ENCODE results near the gene CTIF. TPM values are rescaled to one million over a fixed set of nuclear protein-coding genes. Genes with fewer than 3 reads are reported as not detected.

Gene CTIF
- total and polyA plus RNA-seq, 2 experiments from 2014 or later, result 8.6 to 14.4 TPM

DNA sequence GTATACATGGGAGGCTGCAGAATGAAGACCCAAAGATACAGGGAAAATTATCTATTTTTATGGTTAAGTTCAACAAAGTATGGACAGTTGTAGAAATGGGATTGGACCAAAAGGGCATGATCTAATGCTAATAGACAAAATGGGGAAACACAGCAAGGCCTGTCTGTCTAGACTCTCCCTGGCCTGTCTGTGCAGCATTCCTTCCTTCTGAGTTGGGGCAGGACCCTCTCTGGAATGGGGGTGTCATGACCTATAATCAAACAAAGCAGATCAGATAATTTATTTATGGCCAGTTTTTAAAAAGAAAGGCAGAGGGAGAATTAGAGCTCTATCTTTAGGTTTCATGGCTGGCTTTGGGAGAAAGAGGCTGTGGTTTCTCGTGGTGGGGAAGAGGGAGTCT, 104.4 kb downstream of the CTIF start:
- no peaks in the 10 kb centered on the region for H3K36me3 ChIP-seq (ENCODE audit: insufficient read depth)
- H3K27me3 ChIP-seq (ENCODE audit: insufficient read depth), result no peaks in the 10 kb centered on the region
- H3K4me1 ChIP-seq (ENCODE audit: insufficient read depth), result no peaks in the 10 kb centered on the region
- no peak overlapping the region for H2AFZ ChIP-seq
- no peak overlapping the region for H3K27ac ChIP-seq (ENCODE audit: low read depth)
- Mint-ChIP-seq H3K9me3 (0 out of 3 replicates have a peak, but pooled peaks cover 3% of the 10 kb centered on the region), H3K36me3 (ENCODE audit: low read depth) (peaks cover 6% of the 10 kb centered on the region; the same call in 2 of the 3 replicates), H3K27ac (no peak overlapping the region), H3K27me3 (ENCODE audit: insufficient read depth, low read depth, poor library complexity) (peaks cover 10% of the 10 kb centered on the region), H3K4me3 (no peak overlapping the region; the same call in 2 of the 3 replicates), H3K4me1 (peaks cover 10% of the 10 kb centered on the region)
- no peaks in the 10 kb centered on the region for H3K79me2 ChIP-seq (replicated peaks; ENCODE audit: insufficient read depth)
- no peak for DNase-seq (ENCODE audit: low spot score)
- H4K20me1 ChIP-seq (replicated peaks; ENCODE audit: insufficient read depth), result 0 out of 2 replicates have a peak, but pooled peaks cover 3% of the 10 kb centered on the region
- TF ChIP-seq POLR2AphosphoS5 (IDR thresholded peaks at IDR 0.05; ENCODE audit: low read depth), result no peak
- no peak for TF ChIP-seq ZNF331 (CRISPR knock-in tag; IDR thresholded peaks at IDR 0.05; ENCODE audit: low read depth)
- TF ChIP-seq, protein P1, sequence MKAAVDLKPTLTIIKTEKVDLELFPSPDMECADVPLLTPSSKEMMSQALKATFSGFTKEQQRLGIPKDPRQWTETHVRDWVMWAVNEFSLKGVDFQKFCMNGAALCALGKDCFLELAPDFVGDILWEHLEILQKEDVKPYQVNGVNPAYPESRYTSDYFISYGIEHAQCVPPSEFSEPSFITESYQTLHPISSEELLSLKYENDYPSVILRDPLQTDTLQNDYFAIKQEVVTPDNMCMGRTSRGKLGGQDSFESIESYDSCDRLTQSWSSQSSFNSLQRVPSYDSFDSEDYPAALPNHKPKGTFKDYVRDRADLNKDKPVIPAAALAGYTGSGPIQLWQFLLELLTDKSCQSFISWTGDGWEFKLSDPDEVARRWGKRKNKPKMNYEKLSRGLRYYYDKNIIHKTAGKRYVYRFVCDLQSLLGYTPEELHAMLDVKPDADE (IDR thresholded peaks at IDR 0.05), result no peak
- no peak for TF ChIP-seq STAT1 (IDR thresholded peaks at IDR 0.05; ENCODE audit: unreplicated experiment)
- no peak for TF ChIP-seq NANOG (IDR thresholded peaks at IDR 0.05; ENCODE audit: borderline replicate concordance)
- TF ChIP-seq ZNF114 (CRISPR knock-in tag; IDR thresholded peaks at IDR 0.05), result no peak
- TF ChIP-seq CREB1 (CRISPR knock-in tag; IDR thresholded peaks at IDR 0.05; ENCODE audit: low read depth), result no peak
- no peaks in the 10 kb centered on the region for H3K9me2 ChIP-seq (ENCODE audit: insufficient read depth)
- H3K4me2 ChIP-seq, result no peak overlapping the region
- no peaks in the 10 kb centered on the region for H3F3A ChIP-seq (replicated peaks; ENCODE audit: low read depth)
- no peak overlapping the region for H3K4me3 ChIP-seq
- ATAC-seq, result no peak

DNA sequence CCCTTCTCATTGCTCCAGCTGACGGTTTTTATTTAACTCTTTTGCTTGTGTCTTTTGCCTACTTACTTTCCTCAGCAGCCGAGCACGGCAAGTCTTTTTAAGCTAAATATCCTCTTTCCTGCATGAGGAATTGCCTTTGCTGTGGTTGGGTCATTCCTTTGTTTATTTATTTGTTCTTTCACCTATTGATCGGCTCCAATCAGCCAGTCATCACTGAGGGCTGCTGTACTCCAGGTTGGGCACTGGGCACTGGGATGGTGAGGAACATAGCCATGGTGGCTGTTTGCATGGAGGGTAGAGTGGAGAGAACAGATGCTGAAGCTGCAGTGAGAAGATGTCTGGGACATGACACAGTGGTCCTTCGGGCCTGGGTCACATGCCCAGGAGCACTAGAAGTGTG, 105.2 kb downstream of the CTIF start:
- DNase-seq (ENCODE audit: low spot score), result no peak
- Histone ChIP-seq H3K4me1 (ENCODE audit: insufficient read depth) (no peaks in the 10 kb centered on the region), H4K20me1 (replicated peaks; ENCODE audit: insufficient read depth) (0 out of 2 replicates have a peak, but pooled peaks cover 3% of the 10 kb centered on the region), H3K4me3 (no peak overlapping the region), H3K27ac (ENCODE audit: low read depth) (no peak overlapping the region), H2AFZ (no peak overlapping the region), H3F3A (replicated peaks; ENCODE audit: low read depth) (no peaks in the 10 kb centered on the region), H3K79me2 (replicated peaks; ENCODE audit: insufficient read depth) (no peaks in the 10 kb centered on the region), H3K4me2 (no peak overlapping the region), H3K9me2 (ENCODE audit: insufficient read depth) (no peaks in the 10 kb centered on the region), H3K36me3 (ENCODE audit: insufficient read depth) (no peaks in the 10 kb centered on the region), H3K27me3 (ENCODE audit: insufficient read depth) (no peaks in the 10 kb centered on the region)
- H3K4me3 Mint-ChIP-seq, result no peak overlapping the region
- no peak for ATAC-seq
- H3K27me3 Mint-ChIP-seq (ENCODE audit: insufficient read depth, low read depth, poor library complexity), result peaks cover 6% of the 10 kb centered on the region
- H3K4me1 Mint-ChIP-seq, result peaks cover 12% of the 10 kb centered on the region
- 0 out of 3 replicates have a peak, but pooled peaks cover 3% of the 10 kb centered on the region for H3K9me3 Mint-ChIP-seq
- no peak overlapping the region for H3K27ac Mint-ChIP-seq
- peaks cover 6% of the 10 kb centered on the region; the same call in 2 of the 3 replicates for H3K36me3 Mint-ChIP-seq (ENCODE audit: low read depth)
- no peak for TF ChIP-seq EZH2phosphoT487 (IDR thresholded peaks at IDR 0.05; ENCODE audit: unreplicated experiment)
- TF ChIP-seq, protein P2, sequence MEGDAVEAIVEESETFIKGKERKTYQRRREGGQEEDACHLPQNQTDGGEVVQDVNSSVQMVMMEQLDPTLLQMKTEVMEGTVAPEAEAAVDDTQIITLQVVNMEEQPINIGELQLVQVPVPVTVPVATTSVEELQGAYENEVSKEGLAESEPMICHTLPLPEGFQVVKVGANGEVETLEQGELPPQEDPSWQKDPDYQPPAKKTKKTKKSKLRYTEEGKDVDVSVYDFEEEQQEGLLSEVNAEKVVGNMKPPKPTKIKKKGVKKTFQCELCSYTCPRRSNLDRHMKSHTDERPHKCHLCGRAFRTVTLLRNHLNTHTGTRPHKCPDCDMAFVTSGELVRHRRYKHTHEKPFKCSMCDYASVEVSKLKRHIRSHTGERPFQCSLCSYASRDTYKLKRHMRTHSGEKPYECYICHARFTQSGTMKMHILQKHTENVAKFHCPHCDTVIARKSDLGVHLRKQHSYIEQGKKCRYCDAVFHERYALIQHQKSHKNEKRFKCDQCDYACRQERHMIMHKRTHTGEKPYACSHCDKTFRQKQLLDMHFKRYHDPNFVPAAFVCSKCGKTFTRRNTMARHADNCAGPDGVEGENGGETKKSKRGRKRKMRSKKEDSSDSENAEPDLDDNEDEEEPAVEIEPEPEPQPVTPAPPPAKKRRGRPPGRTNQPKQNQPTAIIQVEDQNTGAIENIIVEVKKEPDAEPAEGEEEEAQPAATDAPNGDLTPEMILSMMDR (conservative IDR thresholded peaks at IDR 0.05; ENCODE audit: low read depth in 2 of 2), result no peak
- no peak for TF ChIP-seq EZH2 (IDR thresholded peaks at IDR 0.05; ENCODE audit: low read depth, unreplicated experiment)
- TF ChIP-seq, protein P1 (IDR thresholded peaks at IDR 0.05), result no peak
- TF ChIP-seq JUNB (IDR thresholded peaks at IDR 0.05; ENCODE audit: unreplicated experiment), result no peak
- TF ChIP-seq ZNF331 (CRISPR knock-in tag; IDR thresholded peaks at IDR 0.05; ENCODE audit: low read depth), result no peak
- TF ChIP-seq NANOG (IDR thresholded peaks at IDR 0.05; ENCODE audit: borderline replicate concordance), result no peak
- TF ChIP-seq, protein P3, sequence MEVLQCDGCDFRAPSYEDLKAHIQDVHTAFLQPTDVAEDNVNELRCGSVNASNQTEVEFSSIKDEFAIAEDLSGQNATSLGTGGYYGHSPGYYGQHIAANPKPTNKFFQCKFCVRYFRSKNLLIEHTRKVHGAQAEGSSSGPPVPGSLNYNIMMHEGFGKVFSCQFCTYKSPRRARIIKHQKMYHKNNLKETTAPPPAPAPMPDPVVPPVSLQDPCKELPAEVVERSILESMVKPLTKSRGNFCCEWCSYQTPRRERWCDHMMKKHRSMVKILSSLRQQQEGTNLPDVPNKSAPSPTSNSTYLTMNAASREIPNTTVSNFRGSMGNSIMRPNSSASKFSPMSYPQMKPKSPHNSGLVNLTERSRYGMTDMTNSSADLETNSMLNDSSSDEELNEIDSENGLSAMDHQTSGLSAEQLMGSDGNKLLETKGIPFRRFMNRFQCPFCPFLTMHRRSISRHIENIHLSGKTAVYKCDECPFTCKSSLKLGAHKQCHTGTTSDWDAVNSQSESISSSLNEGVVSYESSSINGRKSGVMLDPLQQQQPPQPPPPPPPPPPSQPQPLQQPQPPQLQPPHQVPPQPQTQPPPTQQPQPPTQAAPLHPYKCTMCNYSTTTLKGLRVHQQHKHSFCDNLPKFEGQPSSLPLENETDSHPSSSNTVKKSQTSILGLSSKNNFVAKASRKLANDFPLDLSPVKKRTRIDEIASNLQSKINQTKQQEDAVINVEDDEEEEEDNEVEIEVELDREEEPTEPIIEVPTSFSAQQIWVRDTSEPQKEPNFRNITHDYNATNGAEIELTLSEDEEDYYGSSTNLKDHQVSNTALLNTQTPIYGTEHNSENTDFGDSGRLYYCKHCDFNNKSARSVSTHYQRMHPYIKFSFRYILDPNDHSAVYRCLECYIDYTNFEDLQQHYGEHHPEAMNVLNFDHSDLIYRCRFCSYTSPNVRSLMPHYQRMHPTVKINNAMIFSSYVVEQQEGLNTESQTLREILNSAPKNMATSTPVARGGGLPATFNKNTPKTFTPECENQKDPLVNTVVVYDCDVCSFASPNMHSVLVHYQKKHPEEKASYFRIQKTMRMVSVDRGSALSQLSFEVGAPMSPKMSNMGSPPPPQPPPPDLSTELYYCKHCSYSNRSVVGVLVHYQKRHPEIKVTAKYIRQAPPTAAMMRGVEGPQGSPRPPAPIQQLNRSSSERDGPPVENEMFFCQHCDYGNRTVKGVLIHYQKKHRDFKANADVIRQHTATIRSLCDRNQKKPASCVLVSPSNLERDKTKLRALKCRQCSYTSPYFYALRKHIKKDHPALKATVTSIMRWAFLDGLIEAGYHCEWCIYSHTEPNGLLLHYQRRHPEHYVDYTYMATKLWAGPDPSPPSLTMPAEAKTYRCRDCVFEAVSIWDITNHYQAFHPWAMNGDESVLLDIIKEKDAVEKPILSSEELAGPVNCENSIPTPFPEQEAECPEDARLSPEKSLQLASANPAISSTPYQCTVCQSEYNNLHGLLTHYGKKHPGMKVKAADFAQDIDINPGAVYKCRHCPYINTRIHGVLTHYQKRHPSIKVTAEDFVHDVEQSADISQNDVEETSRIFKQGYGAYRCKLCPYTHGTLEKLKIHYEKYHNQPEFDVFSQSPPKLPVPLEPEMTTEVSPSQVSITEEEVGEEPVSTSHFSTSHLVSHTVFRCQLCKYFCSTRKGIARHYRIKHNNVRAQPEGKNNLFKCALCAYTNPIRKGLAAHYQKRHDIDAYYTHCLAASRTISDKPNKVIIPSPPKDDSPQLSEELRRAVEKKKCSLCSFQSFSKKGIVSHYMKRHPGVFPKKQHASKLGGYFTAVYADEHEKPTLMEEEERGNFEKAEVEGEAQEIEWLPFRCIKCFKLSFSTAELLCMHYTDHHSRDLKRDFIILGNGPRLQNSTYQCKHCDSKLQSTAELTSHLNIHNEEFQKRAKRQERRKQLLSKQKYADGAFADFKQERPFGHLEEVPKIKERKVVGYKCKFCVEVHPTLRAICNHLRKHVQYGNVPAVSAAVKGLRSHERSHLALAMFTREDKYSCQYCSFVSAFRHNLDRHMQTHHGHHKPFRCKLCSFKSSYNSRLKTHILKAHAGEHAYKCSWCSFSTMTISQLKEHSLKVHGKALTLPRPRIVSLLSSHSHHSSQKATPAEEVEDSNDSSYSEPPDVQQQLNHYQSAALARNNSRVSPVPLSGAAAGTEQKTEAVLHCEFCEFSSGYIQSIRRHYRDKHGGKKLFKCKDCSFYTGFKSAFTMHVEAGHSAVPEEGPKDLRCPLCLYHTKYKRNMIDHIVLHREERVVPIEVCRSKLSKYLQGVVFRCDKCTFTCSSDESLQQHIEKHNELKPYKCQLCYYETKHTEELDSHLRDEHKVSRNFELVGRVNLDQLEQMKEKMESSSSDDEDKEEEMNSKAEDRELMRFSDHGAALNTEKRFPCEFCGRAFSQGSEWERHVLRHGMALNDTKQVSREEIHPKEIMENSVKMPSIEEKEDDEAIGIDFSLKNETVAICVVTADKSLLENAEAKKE (CRISPR knock-in tag; IDR thresholded peaks at IDR 0.05), result no peak
- no peak for TF ChIP-seq ZNF114 (CRISPR knock-in tag; IDR thresholded peaks at IDR 0.05)
